Measurements from ENCODE around the gene CD300C.

Gene CD300C

DNA sequence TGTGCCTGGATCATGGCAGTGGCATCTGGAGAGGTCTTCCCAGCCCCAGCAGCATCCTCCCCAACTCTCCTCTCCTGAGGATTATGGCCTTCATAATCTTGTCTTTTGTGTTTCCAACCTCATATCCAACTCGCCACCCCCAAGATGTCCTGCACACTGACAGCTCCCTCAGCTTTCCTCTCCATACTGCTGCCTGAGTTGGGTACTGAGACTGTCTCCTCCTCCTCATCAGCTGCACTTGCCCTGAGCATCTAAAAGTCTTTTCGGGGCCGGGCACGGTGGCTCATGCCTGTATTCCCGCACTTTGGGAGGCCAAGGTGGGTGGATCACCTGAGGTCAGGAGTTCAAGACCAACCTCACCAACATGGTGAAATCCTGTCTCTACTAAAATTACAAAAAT is 16.7 kb downstream of the CD300C start:
- DNase-seq (ENCODE audit: low read depth): no peak
- H3K4me1 ChIP-seq (ENCODE audit: control insufficient read depth, insufficient read depth, low read length): peaks cover 6% of the 10 kb centered on the region
- H3K4me3 ChIP-seq (ENCODE audit: low read length): no peak overlapping the region
- H3K9me3 ChIP-seq (ENCODE audit: control insufficient read depth, low read length): peaks cover 7% of the 10 kb centered on the region
- peaks cover 30% of the 10 kb centered on the region for H3K27me3 ChIP-seq (replicated peaks; ENCODE audit: control insufficient read depth, insufficient read depth, low read length)
- no peak overlapping the region for H3K9ac ChIP-seq (ENCODE audit: low read length)
- no peaks in the 10 kb centered on the region for H3K36me3 ChIP-seq (ENCODE audit: control insufficient read depth, insufficient read depth, low read length, severe bottlenecking)

DNA sequence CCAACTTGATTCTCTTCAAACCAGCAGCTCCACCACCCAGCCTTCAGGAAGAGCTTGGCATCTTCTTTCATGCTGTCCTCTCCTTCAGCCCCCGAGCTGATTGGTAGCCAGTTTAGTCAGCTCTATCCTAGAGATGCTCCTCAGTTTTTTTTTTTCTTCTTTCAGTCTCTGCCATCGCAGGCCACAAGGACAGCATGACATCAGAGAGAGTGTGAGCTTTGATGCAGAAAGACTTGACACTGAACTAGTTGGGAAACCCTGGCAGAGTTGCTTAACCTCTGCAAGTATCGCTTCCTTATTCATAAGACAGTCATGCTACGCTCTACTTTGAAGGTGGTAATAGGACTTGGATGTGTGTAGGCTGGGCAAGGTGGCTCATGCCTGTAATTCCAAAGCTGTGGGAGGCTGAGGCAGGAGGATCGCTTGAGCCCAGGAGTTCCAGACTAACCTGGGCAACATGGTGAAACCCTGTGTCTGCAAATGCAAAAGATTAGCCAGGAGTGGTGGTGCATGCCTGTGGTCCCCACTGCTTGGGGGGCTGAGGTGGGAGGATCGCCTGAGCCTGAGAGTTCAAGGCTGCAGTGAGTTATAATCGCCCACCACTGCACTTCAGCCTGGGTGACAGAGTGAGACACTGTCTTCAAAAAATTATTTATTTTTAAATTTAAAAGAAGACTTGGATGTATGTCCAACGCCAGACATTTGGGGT is 17.3 kb downstream of the CD300C start:
- Histone ChIP-seq H3K36me3 (ENCODE audit: control insufficient read depth, insufficient read depth, low read length, severe bottlenecking) (no peaks in the 10 kb centered on the region), H3K9ac (ENCODE audit: low read length) (no peak overlapping the region), H3K27me3 (replicated peaks; ENCODE audit: control insufficient read depth, insufficient read depth, low read length) (peaks cover 33% of the 10 kb centered on the region), H3K4me3 (ENCODE audit: low read length) (no peak overlapping the region), H3K4me1 (ENCODE audit: control insufficient read depth, insufficient read depth, low read length) (peaks cover 6% of the 10 kb centered on the region), H3K9me3 (ENCODE audit: control insufficient read depth, low read length) (peaks cover 10% of the 10 kb centered on the region)
- DNase-seq (ENCODE audit: low read depth): no peak

DNA sequence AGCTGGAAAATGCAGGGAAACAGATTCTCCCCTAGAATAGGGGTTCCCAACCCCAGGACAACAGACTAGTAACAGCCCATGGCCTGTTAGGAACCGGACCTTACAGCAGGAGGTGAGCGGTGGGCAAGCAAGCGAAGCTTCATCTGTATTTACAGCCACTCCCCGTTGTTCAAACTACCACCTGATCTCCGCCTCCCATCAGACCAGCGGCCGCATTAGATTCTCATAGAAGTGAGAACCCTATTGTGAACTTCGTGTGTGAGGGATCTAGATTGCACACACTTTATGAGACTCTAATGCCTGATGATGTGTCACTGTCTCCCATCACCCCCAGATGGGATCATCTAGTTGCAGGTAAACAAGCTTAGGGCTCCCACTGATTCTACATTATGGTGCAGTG is 18.2 kb downstream of the CD300C start:
- Histone ChIP-seq H3K27me3 (replicated peaks; ENCODE audit: control insufficient read depth, insufficient read depth, low read length) (peaks cover 33% of the 10 kb centered on the region), H3K4me3 (ENCODE audit: low read length) (no peak overlapping the region), H3K4me1 (ENCODE audit: control insufficient read depth, insufficient read depth, low read length) (peaks cover 4% of the 10 kb centered on the region), H3K9me3 (ENCODE audit: control insufficient read depth, low read length) (peaks cover 18% of the 10 kb centered on the region), H3K36me3 (ENCODE audit: control insufficient read depth, insufficient read depth, low read length, severe bottlenecking) (no peaks in the 10 kb centered on the region), H3K9ac (ENCODE audit: low read length) (no peak overlapping the region)
- DNase-seq (ENCODE audit: low read depth): no peak

DNA sequence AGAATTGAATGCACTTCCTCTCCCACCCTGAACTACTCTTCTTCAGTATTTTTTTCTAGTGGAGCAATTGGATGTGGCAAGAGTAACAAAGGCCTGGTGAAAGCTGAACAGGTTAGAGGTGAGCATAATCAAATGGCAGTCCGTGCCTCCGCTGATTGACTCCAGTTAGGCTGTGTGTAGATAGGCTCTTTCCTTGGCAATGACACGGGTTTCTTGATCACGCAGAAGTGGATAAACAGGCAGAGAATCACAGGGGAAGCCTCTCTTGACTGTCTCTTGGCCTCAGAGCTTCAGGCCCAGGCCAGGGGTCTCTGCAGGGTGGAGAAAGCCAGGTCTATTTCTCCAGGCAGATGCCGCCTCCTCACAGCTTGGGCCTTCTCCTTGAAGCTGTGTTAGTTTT is 18.8 kb downstream of the CD300C start:
- Histone ChIP-seq H3K4me1 (ENCODE audit: control insufficient read depth, insufficient read depth, low read length) (no peaks in the 10 kb centered on the region), H3K27me3 (replicated peaks; ENCODE audit: control insufficient read depth, insufficient read depth, low read length) (peaks cover 35% of the 10 kb centered on the region), H3K9me3 (ENCODE audit: control insufficient read depth, low read length) (peaks cover 22% of the 10 kb centered on the region), H3K36me3 (ENCODE audit: control insufficient read depth, insufficient read depth, low read length, severe bottlenecking) (no peaks in the 10 kb centered on the region), H3K4me3 (ENCODE audit: low read length) (no peak overlapping the region), H3K9ac (ENCODE audit: low read length) (no peak overlapping the region)
- DNase-seq (ENCODE audit: low read depth): no peak

DNA sequence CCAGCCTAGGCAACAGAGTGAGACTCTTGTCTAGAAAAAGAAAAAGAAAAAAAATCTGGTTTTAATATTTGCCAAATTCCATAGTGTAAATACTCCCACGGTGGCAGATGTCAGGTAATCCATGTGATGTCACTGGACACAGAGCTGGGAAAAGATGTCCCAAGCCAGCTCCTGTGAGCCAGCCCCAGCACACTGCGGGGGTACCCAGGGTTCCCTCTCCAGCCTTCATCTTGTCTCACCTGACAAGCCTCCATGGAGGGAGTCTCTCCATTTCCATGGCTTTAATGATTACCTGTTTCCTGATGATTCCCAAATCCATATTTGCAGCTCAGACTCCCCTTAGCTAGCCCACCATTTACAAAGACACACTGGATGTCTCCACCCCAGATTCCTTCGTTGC is 19.2 kb downstream of the CD300C start:
- Histone ChIP-seq H3K4me3 (ENCODE audit: low read length) (no peak overlapping the region), H3K27me3 (replicated peaks; ENCODE audit: control insufficient read depth, insufficient read depth, low read length) (peaks cover 35% of the 10 kb centered on the region), H3K9ac (ENCODE audit: low read length) (no peak overlapping the region), H3K36me3 (ENCODE audit: control insufficient read depth, insufficient read depth, low read length, severe bottlenecking) (no peaks in the 10 kb centered on the region), H3K4me1 (ENCODE audit: control insufficient read depth, insufficient read depth, low read length) (no peaks in the 10 kb centered on the region), H3K9me3 (ENCODE audit: control insufficient read depth, low read length) (peaks cover 22% of the 10 kb centered on the region)
- DNase-seq (ENCODE audit: low read depth): no peak

DNA sequence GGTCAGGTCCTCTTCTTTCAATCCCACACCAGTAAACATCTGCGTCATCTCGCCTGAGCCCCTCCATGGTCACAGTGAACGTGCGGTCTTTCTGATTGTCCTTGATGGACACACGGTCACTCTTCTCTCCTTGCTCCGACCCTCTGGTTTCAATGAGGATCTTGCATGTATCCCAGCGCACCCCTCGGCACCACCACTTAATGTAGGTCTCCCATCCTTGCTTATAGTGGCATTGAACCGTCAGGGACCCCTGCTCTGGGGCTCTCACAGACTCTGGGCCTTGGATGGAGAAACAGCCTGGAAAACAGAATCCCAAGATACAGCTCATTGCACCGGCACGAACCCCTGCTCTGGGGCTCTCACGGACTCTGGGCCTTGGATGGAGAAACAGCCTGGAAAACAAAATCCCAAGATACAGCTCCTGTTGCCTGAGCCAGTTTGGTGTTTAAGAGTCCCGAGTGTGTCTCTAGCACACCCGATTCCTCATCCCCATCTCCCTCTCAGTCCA is 20.1 kb downstream of the CD300C start:
- no peak overlapping the region for H3K9ac ChIP-seq (ENCODE audit: low read length)
- no peak for DNase-seq (ENCODE audit: low read depth)
- peaks cover 30% of the 10 kb centered on the region for H3K27me3 ChIP-seq (replicated peaks; ENCODE audit: control insufficient read depth, insufficient read depth, low read length)
- H3K4me1 ChIP-seq (ENCODE audit: control insufficient read depth, insufficient read depth, low read length): peaks cover 4% of the 10 kb centered on the region
- peaks cover 22% of the 10 kb centered on the region for H3K9me3 ChIP-seq (ENCODE audit: control insufficient read depth, low read length)
- H3K4me3 ChIP-seq (ENCODE audit: low read length): no peak overlapping the region
- no peaks in the 10 kb centered on the region for H3K36me3 ChIP-seq (ENCODE audit: control insufficient read depth, insufficient read depth, low read length, severe bottlenecking)

DNA sequence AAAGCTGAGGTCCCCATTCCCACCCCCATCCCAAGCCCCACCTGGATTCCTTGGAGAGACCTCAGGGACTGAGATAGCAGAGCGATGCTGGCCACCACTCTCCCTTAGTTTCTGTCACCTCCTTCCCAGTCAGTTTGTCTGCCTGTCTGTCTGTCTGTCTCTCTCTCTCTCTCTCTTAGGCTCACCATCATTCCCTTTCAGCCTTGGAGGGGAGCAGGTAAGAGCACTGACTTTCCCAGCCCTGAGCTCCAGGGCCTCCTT is 20.5 kb downstream of the CD300C start:
- no peak overlapping the region for H3K9ac ChIP-seq (ENCODE audit: low read length)
- H3K36me3 ChIP-seq (ENCODE audit: control insufficient read depth, insufficient read depth, low read length, severe bottlenecking): no peaks in the 10 kb centered on the region
- no peak overlapping the region for H3K4me3 ChIP-seq (ENCODE audit: low read length)
- H3K27me3 ChIP-seq (replicated peaks; ENCODE audit: control insufficient read depth, insufficient read depth, low read length): peaks cover 27% of the 10 kb centered on the region
- no peak for DNase-seq (ENCODE audit: low read depth)
- H3K9me3 ChIP-seq (ENCODE audit: control insufficient read depth, low read length): peaks cover 22% of the 10 kb centered on the region
- peaks cover 8% of the 10 kb centered on the region for H3K4me1 ChIP-seq (ENCODE audit: control insufficient read depth, insufficient read depth, low read length)

DNA sequence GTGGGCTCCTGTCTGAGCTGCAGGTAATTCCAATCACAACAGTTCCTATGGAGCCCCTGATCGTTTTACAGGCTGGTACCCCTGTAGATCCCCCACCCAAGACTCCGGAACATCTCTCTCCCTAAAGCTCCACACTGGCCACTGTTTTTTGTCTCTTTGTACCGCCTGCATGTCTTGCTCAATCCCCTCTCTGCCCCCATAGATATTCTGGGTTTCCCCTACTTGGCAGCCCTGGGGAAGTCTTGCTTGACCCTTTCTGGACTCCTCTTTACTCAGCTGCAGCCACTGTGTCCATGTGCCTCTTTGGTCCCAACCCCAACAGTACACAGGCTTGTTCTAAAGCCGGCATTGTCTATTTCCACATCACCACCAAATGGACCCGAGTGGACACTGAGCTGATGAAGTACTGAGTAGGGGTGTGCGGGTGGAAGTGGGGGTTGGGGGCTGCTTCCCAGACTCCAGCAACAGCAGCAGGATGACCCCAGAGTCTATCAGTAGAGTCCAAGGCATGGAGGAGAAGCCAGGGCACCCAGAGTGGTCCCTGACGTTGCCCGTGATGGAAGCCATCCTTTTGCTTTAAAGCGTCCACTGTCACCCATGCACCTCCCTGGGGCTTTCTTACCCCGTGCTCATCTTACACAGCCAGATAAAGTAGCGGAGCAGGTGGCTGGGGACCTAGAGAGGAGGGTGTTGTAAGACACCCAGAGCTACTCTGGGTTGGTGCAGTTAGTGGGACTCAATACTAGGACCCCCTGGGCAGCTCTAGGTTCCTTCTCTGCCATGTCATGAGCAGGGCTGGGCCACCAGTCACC is 21.1 kb downstream of the CD300C start:
- H3K36me3 ChIP-seq (ENCODE audit: control insufficient read depth, insufficient read depth, low read length, severe bottlenecking): no peaks in the 10 kb centered on the region
- H3K4me1 ChIP-seq (ENCODE audit: control insufficient read depth, insufficient read depth, low read length): peaks cover 8% of the 10 kb centered on the region
- H3K27me3 ChIP-seq (replicated peaks; ENCODE audit: control insufficient read depth, insufficient read depth, low read length): peaks cover 22% of the 10 kb centered on the region
- no peak overlapping the region for H3K4me3 ChIP-seq (ENCODE audit: low read length)
- no peak for DNase-seq (ENCODE audit: low read depth)
- peaks cover 22% of the 10 kb centered on the region for H3K9me3 ChIP-seq (ENCODE audit: control insufficient read depth, low read length)
- no peak overlapping the region for H3K9ac ChIP-seq (ENCODE audit: low read length)

DNA sequence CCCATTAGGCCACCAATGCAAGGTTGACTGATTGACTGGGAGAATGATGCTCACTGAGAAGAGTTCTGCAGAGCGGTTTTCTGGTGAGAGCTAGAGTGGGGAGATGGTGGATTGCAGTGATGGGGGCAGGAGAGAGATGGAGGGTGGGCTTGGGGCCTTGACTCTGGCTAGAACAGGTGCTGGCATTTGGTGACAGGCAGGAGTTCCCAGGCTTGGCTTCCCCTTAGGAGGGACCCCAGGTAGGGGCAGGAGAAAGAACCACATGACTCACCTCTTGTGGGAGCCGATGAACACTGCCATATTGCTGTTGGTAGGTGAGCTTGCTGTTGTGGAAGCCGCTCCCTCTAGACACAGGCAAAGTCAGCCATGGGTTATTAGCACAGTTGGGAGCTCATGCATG is 22.6 kb downstream of the CD300C start:
- no peak for DNase-seq (ENCODE audit: low read depth)
- Histone ChIP-seq H3K9ac (ENCODE audit: low read length) (no peak overlapping the region), H3K36me3 (ENCODE audit: control insufficient read depth, insufficient read depth, low read length, severe bottlenecking) (no peaks in the 10 kb centered on the region), H3K9me3 (ENCODE audit: control insufficient read depth, low read length) (peaks cover 22% of the 10 kb centered on the region), H3K27me3 (replicated peaks; ENCODE audit: control insufficient read depth, insufficient read depth, low read length) (peaks cover 21% of the 10 kb centered on the region), H3K4me3 (ENCODE audit: low read length) (no peak overlapping the region), H3K4me1 (ENCODE audit: control insufficient read depth, insufficient read depth, low read length) (peaks cover 8% of the 10 kb centered on the region)

DNA sequence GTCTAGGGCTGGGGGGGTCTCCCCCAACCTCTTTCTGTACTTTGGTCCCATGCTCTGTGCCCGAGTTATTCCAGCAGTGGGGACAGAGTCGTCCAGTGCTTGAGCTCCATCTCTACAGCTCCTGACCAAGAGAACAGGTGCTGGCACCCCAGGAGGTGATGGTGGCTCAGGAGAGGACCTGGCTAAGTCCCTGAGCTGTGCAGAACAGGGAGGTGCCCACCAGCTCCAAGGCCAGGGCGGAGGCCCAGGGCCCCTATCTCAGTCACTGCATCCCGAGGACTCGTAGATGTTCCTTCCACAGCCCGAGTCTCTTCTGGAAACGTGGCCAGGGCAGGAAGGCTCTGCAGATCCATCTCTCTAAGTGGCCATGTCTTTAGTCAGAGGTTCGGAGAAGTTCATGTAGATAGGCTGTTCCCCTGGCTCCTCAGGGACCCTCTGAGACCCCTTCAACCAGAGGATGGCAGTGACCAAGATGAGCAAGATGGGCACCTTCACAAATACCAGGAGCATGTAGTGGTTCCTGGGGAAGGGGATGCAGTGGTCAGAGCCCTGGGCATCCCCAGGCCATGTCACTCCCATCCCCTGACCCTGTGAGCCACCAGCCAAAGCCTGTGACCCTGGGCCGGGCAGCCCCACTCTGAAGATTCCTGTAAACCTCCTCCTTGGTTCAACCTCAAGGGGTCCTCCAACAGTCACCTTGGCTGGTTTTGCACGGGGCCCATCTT is 23.4 kb downstream of the CD300C start:
- no peak for DNase-seq (ENCODE audit: low read depth)
- no peak overlapping the region for H3K9ac ChIP-seq (ENCODE audit: low read length)
- H3K9me3 ChIP-seq (ENCODE audit: control insufficient read depth, low read length): peaks cover 22% of the 10 kb centered on the region
- H3K27me3 ChIP-seq (replicated peaks; ENCODE audit: control insufficient read depth, insufficient read depth, low read length): peaks cover 21% of the 10 kb centered on the region
- H3K4me3 ChIP-seq (ENCODE audit: low read length): no peak overlapping the region
- peaks cover 8% of the 10 kb centered on the region for H3K4me1 ChIP-seq (ENCODE audit: control insufficient read depth, insufficient read depth, low read length)
- no peaks in the 10 kb centered on the region for H3K36me3 ChIP-seq (ENCODE audit: control insufficient read depth, insufficient read depth, low read length, severe bottlenecking)

DNA sequence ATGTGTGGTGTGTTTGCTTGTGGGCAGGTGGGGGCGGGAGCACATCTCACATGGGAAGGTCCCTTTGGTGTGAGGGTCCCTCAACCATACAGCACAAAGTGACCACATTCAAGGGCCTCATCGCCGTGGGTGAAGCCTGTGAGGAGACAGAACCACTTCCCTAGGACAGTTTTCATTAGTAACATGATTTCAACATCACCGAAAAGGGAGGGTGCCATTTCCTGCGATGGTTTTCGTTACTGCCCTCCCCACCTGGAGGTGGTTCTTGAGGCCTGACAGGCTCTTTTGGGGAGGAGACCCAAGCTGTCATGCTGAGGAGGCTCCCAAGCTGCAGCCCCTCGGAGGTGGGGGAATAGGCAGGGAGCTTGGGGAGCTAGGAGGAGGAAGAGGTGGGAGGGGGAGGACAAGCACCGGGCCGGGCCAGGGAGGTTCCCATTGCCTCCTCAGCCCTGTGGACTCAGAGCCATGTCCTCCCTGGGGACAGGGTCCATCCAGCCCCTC is 24.2 kb downstream of the CD300C start:
- H3K36me3 ChIP-seq (ENCODE audit: control insufficient read depth, insufficient read depth, low read length, severe bottlenecking): no peaks in the 10 kb centered on the region
- peaks cover 15% of the 10 kb centered on the region for H3K9me3 ChIP-seq (ENCODE audit: control insufficient read depth, low read length)
- no peak overlapping the region for H3K4me3 ChIP-seq (ENCODE audit: low read length)
- H3K27me3 ChIP-seq (replicated peaks; ENCODE audit: control insufficient read depth, insufficient read depth, low read length): peaks cover 13% of the 10 kb centered on the region
- peaks cover 8% of the 10 kb centered on the region for H3K4me1 ChIP-seq (ENCODE audit: control insufficient read depth, insufficient read depth, low read length)
- no peak for DNase-seq (ENCODE audit: low read depth)
- no peak overlapping the region for H3K9ac ChIP-seq (ENCODE audit: low read length)

All from adipocyte (in vitro differentiated cells).